ENCODE results near the gene ARHGDIA.
A peak's percentile ranks its signal among the peaks of the same experiment; 100 is the strongest.

The ARHGDIA gene

DNA sequence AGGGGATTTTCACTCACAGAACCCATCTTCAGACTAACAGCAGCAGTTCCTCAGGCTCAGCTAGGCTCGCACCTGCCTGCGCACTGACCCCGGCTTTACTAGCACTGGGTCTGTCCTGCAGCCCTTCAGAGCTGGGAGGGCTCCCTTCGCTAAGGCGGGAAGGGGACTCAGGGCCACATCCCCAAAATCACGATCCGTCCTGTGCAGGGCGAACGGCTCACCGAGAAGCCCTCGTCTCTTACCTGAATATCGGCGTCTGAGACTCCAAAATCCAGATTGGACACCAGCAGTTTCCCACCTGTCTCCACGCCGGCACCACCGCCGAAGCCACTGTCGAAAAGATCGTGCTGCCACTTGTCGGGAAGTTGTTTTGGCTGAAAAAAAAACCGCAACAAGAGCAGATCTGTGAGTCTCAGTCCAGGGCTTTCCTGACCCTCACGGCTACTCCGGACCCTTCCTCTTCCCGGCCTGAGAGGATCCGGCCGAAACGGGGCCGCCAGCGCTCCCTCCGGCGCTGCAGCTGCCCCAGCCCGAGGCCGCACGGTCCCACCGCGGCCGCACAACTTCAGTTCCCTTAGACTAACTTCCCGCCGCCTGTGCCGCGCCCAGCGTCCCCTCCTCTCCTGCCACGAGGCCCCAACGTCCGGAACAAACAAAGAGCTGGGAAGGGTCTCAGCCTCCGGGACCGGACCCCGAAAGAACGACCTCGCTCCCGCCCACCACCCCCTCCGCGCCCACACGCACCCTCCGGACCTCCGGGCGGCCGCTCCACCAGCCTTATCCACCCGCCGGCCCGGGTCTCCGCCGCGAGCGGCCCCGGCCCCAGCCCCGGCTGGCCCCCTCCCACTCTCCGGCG is 19.5 kb upstream of the ARHGDIA start:
- H3K36me3 ChIP-seq (replicated peaks; ENCODE audit: insufficient read depth, low read length) = peaks cover 26% of the 10 kb centered on the region
- H2AFZ ChIP-seq (ENCODE audit: low read length) = no peak overlapping the region
- peak overlapping the region; percentile 51; the same call in 1 of the 2 replicates for H3K27ac ChIP-seq (ENCODE audit: low read length)
- H4K20me1 ChIP-seq (ENCODE audit: insufficient read depth, low read length) = no peaks in the 10 kb centered on the region
- peaks cover 10% of the 10 kb centered on the region for H3K4me1 ChIP-seq (ENCODE audit: low read length)
- peak; percentile 46 for DNase-seq
- peak overlapping the region; percentile 80 for H3K9ac ChIP-seq (ENCODE audit: low read length)
- H3K79me2 ChIP-seq (ENCODE audit: low read length) = peaks cover 72% of the 10 kb centered on the region
- no peak for TF ChIP-seq EZH2 (optimal IDR thresholded peaks at IDR 0.05; ENCODE audit: low read depth, low read length)
- TF ChIP-seq EZH2phosphoT487 (IDR thresholded peaks at IDR 0.05; ENCODE audit: low read length) = no peak
- TF ChIP-seq, protein P1, sequence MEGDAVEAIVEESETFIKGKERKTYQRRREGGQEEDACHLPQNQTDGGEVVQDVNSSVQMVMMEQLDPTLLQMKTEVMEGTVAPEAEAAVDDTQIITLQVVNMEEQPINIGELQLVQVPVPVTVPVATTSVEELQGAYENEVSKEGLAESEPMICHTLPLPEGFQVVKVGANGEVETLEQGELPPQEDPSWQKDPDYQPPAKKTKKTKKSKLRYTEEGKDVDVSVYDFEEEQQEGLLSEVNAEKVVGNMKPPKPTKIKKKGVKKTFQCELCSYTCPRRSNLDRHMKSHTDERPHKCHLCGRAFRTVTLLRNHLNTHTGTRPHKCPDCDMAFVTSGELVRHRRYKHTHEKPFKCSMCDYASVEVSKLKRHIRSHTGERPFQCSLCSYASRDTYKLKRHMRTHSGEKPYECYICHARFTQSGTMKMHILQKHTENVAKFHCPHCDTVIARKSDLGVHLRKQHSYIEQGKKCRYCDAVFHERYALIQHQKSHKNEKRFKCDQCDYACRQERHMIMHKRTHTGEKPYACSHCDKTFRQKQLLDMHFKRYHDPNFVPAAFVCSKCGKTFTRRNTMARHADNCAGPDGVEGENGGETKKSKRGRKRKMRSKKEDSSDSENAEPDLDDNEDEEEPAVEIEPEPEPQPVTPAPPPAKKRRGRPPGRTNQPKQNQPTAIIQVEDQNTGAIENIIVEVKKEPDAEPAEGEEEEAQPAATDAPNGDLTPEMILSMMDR (IDR thresholded peaks at IDR 0.05; ENCODE audit: low read length) = no peak
- H3K4me3 ChIP-seq (ENCODE audit: low read length) = peak overlapping the region; percentile 71
- peak overlapping the region; percentile 89 for H3K4me2 ChIP-seq (ENCODE audit: low read depth, low read length)
- no peaks in the 10 kb centered on the region for H3K9me2 ChIP-seq (replicated peaks; ENCODE audit: insufficient read depth, low read length)
- H3K27me3 ChIP-seq (replicated peaks; ENCODE audit: insufficient read depth, low read length) = no peaks in the 10 kb centered on the region
- H3F3A ChIP-seq (ENCODE audit: insufficient read depth, low read length) = peaks cover 5% of the 10 kb centered on the region
- H3K9me3 ChIP-seq (replicated peaks; ENCODE audit: insufficient read depth, low read length) = no peaks in the 10 kb centered on the region

DNA sequence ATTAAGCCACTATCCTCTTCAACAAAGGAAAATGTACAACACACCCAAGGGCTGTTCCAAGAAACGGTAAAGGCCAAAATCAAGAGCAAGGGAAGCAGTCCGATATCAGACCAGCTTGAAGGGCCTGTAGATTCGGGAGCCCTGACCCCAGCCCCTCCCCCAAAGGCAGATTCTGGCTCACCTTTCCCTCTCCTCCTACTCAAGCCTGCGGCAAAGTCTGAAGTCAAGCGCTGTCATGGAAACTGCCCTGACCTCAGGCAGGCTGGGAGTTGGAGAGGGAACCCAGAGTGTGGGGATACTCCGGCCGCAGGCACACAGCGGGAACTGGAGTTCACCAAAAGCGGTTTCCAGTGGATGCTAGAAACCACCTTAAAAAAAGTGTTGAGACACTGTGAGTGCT is 18.5 kb upstream of the ARHGDIA start:
- H3K27me3 ChIP-seq (replicated peaks; ENCODE audit: insufficient read depth, low read length) = no peaks in the 10 kb centered on the region
- H3F3A ChIP-seq (ENCODE audit: insufficient read depth, low read length) = peaks cover 9% of the 10 kb centered on the region
- peaks cover 10% of the 10 kb centered on the region for H3K4me1 ChIP-seq (ENCODE audit: low read length)
- H3K4me2 ChIP-seq (ENCODE audit: low read depth, low read length) = peak overlapping the region; percentile 89; the same call in 1 of the 2 replicates
- H2AFZ ChIP-seq (ENCODE audit: low read length) = no peak overlapping the region
- no peak for DNase-seq
- TF ChIP-seq, protein P1 (IDR thresholded peaks at IDR 0.05; ENCODE audit: low read length) = no peak
- no peak for TF ChIP-seq EZH2 (optimal IDR thresholded peaks at IDR 0.05; ENCODE audit: low read depth, low read length)
- H3K9me3 ChIP-seq (replicated peaks; ENCODE audit: insufficient read depth, low read length) = no peaks in the 10 kb centered on the region
- peaks cover 74% of the 10 kb centered on the region for H3K79me2 ChIP-seq (ENCODE audit: low read length)
- no peak overlapping the region for H3K27ac ChIP-seq (ENCODE audit: low read length)
- H4K20me1 ChIP-seq (ENCODE audit: insufficient read depth, low read length) = no peaks in the 10 kb centered on the region
- H3K4me3 ChIP-seq (ENCODE audit: low read length) = no peak overlapping the region
- H3K9ac ChIP-seq (ENCODE audit: low read length) = peak overlapping the region; percentile 80; the same call in 1 of the 2 replicates
- H3K36me3 ChIP-seq (replicated peaks; ENCODE audit: insufficient read depth, low read length) = peaks cover 26% of the 10 kb centered on the region
- no peaks in the 10 kb centered on the region for H3K9me2 ChIP-seq (replicated peaks; ENCODE audit: insufficient read depth, low read length)

DNA sequence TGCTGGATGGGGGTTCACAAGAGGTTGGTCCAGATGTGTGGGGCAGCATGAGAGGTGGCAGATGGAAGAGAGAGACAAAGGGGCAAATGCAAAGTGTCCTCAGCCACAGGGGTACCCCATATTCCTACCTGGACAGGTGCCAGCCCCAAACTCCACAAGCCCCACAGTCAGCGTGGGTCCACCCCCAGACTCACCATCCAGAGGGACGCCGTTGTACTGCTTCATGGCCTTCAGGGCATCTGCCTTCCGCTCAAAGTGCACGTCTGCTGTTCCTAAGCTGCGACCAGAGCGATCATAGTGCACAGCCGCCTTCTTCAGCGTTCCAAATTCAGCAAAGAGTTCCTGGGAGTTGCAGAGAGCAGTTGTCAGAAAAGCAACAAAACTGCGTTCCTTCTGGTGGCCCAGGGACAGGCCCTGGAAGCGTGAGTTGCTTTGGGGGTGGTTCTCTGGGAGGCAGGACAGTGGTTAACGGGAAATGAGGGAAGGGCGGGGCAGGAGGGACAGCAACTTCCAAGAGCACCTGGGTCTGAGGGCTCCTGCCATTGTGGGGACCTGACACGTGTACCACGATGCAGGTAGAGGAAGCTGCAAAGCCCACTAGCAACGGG is 18.0 kb upstream of the ARHGDIA start:
- Histone ChIP-seq H3K36me3 (replicated peaks; ENCODE audit: insufficient read depth, low read length) (peaks cover 26% of the 10 kb centered on the region), H3K9me3 (replicated peaks; ENCODE audit: insufficient read depth, low read length) (no peaks in the 10 kb centered on the region), H3K79me2 (ENCODE audit: low read length) (peaks cover 72% of the 10 kb centered on the region), H3K4me2 (ENCODE audit: low read depth, low read length) (peak overlapping the region; percentile 89; the same call in 1 of the 2 replicates), H2AFZ (ENCODE audit: low read length) (no peak overlapping the region), H3K4me3 (ENCODE audit: low read length) (no peak overlapping the region), H3K27ac (ENCODE audit: low read length) (no peak overlapping the region), H3K27me3 (replicated peaks; ENCODE audit: insufficient read depth, low read length) (no peaks in the 10 kb centered on the region), H3K9me2 (replicated peaks; ENCODE audit: insufficient read depth, low read length) (no peaks in the 10 kb centered on the region), H3K9ac (ENCODE audit: low read length) (no peak overlapping the region), H3F3A (ENCODE audit: insufficient read depth, low read length) (peaks cover 9% of the 10 kb centered on the region), H4K20me1 (ENCODE audit: insufficient read depth, low read length) (no peaks in the 10 kb centered on the region), H3K4me1 (ENCODE audit: low read length) (peaks cover 10% of the 10 kb centered on the region)
- no peak for DNase-seq
- TF ChIP-seq EZH2phosphoT487 (IDR thresholded peaks at IDR 0.05; ENCODE audit: low read length) (no peak), EZH2 (optimal IDR thresholded peaks at IDR 0.05; ENCODE audit: low read depth, low read length) (no peak)
- TF ChIP-seq, protein P1 (IDR thresholded peaks at IDR 0.05; ENCODE audit: low read length) = no peak

Data from MM.1S (cell line).